NT2/D1 (cell line): ENCODE data around the gene ATG9A.

Source experiments
- YY1 ChIP-seq: IDR thresholded peaks from 2 replicates; pipeline ENCODE4 v1.6.1; 2011; ENCODE audit not compliant: insufficient read length, insufficient read depth
- ZNF274 ChIP-seq: IDR thresholded peaks from 2 replicates; pipeline ENCODE4 v1.6.1; 2011; ENCODE audit warnings: mild to moderate bottlenecking, low read depth, low read length

DNA sequence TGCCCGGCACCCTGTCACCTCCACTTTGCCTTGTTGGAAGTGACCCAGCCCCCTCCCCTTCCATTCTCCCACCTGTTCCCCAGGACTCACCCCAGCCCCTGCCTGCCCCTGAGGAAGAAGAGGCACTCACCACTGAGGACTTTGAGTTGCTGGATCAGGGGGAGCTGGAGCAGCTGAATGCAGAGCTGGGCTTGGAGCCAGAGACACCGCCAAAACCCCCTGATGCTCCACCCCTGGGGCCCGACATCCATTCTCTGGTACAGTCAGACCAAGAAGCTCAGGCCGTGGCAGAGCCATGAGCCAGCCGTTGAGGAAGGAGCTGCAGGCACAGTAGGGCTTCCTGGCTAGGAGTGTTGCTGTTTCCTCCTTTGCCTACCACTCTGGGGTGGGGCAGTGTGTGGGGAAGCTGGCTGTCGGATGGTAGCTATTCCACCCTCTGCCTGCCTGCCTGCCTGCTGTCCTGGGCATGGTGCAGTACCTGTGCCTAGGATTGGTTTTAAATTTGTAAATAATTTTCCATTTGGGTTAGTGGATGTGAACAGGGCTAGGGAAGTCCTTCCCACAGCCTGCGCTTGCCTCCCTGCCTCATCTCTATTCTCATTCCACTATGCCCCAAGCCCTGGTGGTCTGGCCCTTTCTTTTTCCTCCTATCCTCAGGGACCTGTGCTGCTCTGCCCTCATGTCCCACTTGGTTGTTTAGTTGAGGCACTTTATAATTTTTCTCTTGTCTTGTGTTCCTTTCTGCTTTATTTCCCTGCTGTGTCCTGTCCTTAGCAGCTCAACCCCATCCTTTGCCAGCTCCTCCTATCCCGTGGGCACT is 46.9 kb downstream of the ATG9A start:
- TF ChIP-seq ZNF274 (no peak), YY1 (no peak)
